HUES64 (cell line): ENCODE data around the gene NAALADL2.
"Not testable (repeated sequence)": the region's sequence is repeated elsewhere in the genome, so short reads cannot be mapped to it uniquely, and the experiment has no call there.

Experiments
- H3K27ac ChIP-seq: 2 replicates; pipeline ENCODE4 v1.7.0; 2013; ENCODE audit warnings: low read depth, low read length, inconsistent platforms
- H3K27me3 ChIP-seq: 2 replicates; pipeline ENCODE4 v1.6.1; 2013; ENCODE audit warnings: mild to moderate bottlenecking, low read length; ENCODE audit not compliant: insufficient read depth
- H3K36me3 ChIP-seq: 2 replicates; pipeline ENCODE4 v1.6.1; 2013; ENCODE audit warnings: mild to moderate bottlenecking, low read length; ENCODE audit not compliant: insufficient read depth
- H3K4me1 ChIP-seq: 2 replicates; pipeline ENCODE4 v1.6.1; 2013; ENCODE audit warnings: mild to moderate bottlenecking, low read length, moderate library complexity; ENCODE audit not compliant: insufficient read depth
- H3K4me3 ChIP-seq: 2 replicates; pipeline ENCODE4 v1.5.1; 2013; ENCODE audit warnings: mild to moderate bottlenecking, low read length, moderate library complexity
- H3K9ac ChIP-seq: 2 replicates; pipeline ENCODE4 v1.6.1; 2013; ENCODE audit warnings: mild to moderate bottlenecking, low read depth, low read length
- H3K9me3 ChIP-seq: 2 replicates; pipeline ENCODE4 v1.6.1; 2013; ENCODE audit warnings: low read depth, low read length; ENCODE audit not compliant: insufficient read depth
- WGBS: fragments of 150-250, 120-280 bp; methylation state at CpG from one replicate; pipeline ENCODE4 v1.1.7; 2013; ENCODE audit warnings: missing lambda C conversion rate; 5-methylcytosine and 5-hydroxymethylcytosine counted together

NAALADL2 gene

GRCh38 chr3:175751089-175751488, 892.0 kb downstream of the NAALADL2 start:
- 100% methylated on average over 1 of the region's 2 CpGs for WGBS
- Histone ChIP-seq H3K27me3 (no peaks in the 10 kb centered on the region), H3K27ac (no peak overlapping the region), H3K4me1 (peaks cover 8% of the 10 kb centered on the region), H3K4me3 (no peak overlapping the region), H3K36me3 (no peaks in the 10 kb centered on the region), H3K9ac (no peak overlapping the region), H3K9me3 (no peaks in the 10 kb centered on the region)

GRCh38 chr3:175763948-175764347, 904.8 kb downstream of the NAALADL2 start:
- Histone ChIP-seq H3K27me3 (no peaks in the 10 kb centered on the region), H3K9ac (no peak overlapping the region), H3K9me3 (no peaks in the 10 kb centered on the region), H3K4me3 (no peak overlapping the region), H3K27ac (no peak overlapping the region), H3K4me1 (no peaks in the 10 kb centered on the region), H3K36me3 (no peaks in the 10 kb centered on the region)

DNA sequence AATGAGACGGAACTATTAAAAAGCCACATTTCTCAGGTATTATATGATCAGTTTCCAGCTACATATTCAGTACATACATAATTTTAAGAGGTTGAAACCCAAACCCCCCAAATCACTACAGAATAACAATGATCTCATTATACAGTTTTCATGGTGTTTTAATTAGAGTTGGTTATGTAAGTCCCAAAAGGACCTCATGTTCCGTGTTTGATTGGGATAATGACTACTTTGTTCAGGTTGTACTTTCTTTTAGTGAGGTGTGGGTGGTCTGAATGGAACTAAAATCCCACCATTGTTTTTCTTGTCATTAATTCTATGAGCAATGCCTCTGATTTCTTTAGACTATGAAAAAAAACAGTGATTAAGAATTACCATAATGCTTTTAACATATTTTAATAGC, 905.6 kb downstream of the NAALADL2 start:
- H3K9me3 ChIP-seq: no peaks in the 10 kb centered on the region
- no peaks in the 10 kb centered on the region for H3K4me1 ChIP-seq
- H3K27me3 ChIP-seq: no peaks in the 10 kb centered on the region
- H3K9ac ChIP-seq: no peak overlapping the region
- H3K27ac ChIP-seq: no peak overlapping the region
- WGBS: 92% methylated on average over 1 of the region's 2 CpGs
- H3K36me3 ChIP-seq: no peaks in the 10 kb centered on the region
- H3K4me3 ChIP-seq: no peak overlapping the region

DNA sequence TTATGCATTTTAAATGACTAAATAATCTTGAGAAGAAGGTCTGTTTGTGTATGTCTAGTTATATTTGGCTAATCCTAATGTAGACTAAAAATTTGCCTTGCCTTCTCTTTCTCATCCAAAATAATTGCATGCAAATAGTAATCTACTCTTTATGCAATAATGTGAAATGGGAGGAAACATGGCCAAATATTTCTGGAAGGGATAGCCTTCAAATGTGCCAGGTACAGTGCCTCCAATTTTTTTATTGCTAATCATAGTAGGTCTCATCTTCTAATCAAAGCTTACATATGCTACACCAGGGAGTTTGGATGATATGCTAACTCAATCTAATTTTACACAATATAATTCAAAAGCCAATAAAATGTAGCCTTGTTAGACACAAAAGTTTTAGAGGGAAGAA, 911.3 kb downstream of the NAALADL2 start:
- no peaks in the 10 kb centered on the region for H3K9me3 ChIP-seq
- H3K4me1 ChIP-seq: no peaks in the 10 kb centered on the region
- no peaks in the 10 kb centered on the region for H3K36me3 ChIP-seq
- no peaks in the 10 kb centered on the region for H3K27me3 ChIP-seq
- no peak overlapping the region for H3K27ac ChIP-seq
- H3K4me3 ChIP-seq: no peak overlapping the region
- H3K9ac ChIP-seq: no peak overlapping the region

DNA sequence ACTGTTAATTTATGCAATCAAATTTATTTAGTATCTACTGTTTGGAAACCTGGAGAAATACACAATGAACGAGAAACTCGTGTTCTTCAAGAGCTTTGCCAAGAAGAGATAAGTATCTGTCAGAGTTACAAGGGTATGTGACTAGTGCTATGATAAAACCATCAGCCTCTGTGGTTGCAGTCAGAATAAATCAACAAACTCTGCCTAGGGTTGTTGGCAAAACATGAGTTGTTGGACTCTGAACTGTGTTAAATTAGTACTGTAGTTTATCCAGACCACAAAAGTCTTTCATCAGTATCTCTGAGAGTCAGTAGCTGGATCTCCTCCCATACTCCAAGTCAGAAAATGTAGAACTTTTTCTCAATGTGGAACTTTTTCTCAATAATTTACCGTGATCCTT, 918.4 kb downstream of the NAALADL2 start:
- Histone ChIP-seq H3K4me1 (no peaks in the 10 kb centered on the region), H3K27me3 (no peaks in the 10 kb centered on the region), H3K36me3 (no peaks in the 10 kb centered on the region), H3K9me3 (no peaks in the 10 kb centered on the region), H3K9ac (no peak overlapping the region), H3K27ac (no peak overlapping the region), H3K4me3 (no peak overlapping the region)
- 84% methylated on average over 3 of the region's 3 CpGs for WGBS

GRCh38 chr3:175777965-175778364, 918.8 kb downstream of the NAALADL2 start:
- no peaks in the 10 kb centered on the region for H3K36me3 ChIP-seq
- no peak overlapping the region for H3K9ac ChIP-seq
- 96% methylated on average over 3 of the region's 3 CpGs for WGBS
- H3K4me3 ChIP-seq: no peak overlapping the region
- no peaks in the 10 kb centered on the region for H3K9me3 ChIP-seq
- H3K27ac ChIP-seq: no peak overlapping the region
- no peaks in the 10 kb centered on the region for H3K4me1 ChIP-seq
- H3K27me3 ChIP-seq: no peaks in the 10 kb centered on the region

DNA sequence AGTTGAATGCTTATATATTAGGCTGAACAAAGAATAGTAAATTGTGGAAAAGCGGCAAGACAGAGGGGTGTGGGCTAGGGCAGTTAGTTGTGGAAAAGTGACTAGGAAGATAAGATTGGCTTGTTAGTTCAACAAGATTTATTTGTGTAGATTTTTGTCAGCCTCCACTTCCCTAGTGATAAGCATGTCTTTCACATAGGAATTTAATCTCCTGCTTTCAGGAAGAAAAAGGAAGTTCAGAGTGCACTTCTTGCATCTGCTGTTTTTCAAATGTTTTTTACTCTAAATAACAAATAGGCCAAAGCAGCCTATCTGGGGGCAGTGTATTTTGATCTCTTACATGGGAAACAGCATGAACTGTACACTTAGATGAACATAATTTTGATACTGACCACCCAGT, 919.9 kb downstream of the NAALADL2 start:
- Histone ChIP-seq H3K9me3 (no peaks in the 10 kb centered on the region), H3K9ac (no peak overlapping the region), H3K27me3 (no peaks in the 10 kb centered on the region), H3K4me3 (no peak overlapping the region), H3K36me3 (no peaks in the 10 kb centered on the region), H3K27ac (no peak overlapping the region), H3K4me1 (no peaks in the 10 kb centered on the region)
- WGBS: 84% methylated on average over 1 of the region's 1 CpG

DNA sequence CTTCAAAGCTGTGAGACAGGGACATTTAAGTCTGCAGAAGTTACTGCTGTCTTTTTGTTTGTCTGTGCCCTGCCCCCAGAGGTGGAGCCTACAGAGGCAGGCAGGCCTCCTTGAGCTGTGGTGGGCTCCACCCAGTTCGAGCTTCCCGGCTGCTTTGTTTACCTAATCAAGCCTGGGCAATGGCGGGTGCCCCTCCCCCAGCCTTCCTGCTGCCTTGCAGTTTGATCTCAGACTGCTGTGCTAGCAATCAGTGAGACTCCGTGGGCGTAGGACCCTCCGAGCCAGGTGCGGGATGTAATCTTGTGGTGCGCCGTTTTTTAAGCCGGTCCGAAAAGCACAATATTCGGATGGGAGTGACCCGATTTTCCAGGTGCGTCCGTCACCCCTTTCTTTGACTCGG, 928.0 kb downstream of the NAALADL2 start:
- H3K27ac ChIP-seq, H3K9ac ChIP-seq, H3K4me1 ChIP-seq, H3K9me3 ChIP-seq, H3K27me3 ChIP-seq, H3K4me3 ChIP-seq, H3K36me3 ChIP-seq: not testable (repeated sequence)
- WGBS: 64% methylated on average over 3 of the region's 16 CpGs

- Histone ChIP-seq H3K4me1 (peaks cover 9% of the 10 kb centered on the region; the same call in 1 of the 2 replicates), H3K36me3 (no peaks in the 10 kb centered on the region), H3K9ac (no peak overlapping the region), H3K27ac (no peak overlapping the region), H3K9me3 (no peaks in the 10 kb centered on the region), H3K27me3 (no peaks in the 10 kb centered on the region), H3K4me3 (no peak overlapping the region)
Observed at GRCh38 chr3:175792245-175792644, 933.1 kb downstream of the NAALADL2 start.

GRCh38 chr3:175798326-175798725, 939.2 kb downstream of the NAALADL2 start:
- no peak overlapping the region for H3K4me3 ChIP-seq

GRCh38 chr3:175805825-175806224, 946.7 kb downstream of the NAALADL2 start:
- H3K27me3 ChIP-seq: no peaks in the 10 kb centered on the region
- no peak overlapping the region for H3K4me3 ChIP-seq
- H3K9ac ChIP-seq: no peak overlapping the region
- peaks cover 8% of the 10 kb centered on the region for H3K4me1 ChIP-seq
- WGBS: 97% methylated on average over 2 of the region's 2 CpGs
- H3K27ac ChIP-seq: no peak overlapping the region
- no peaks in the 10 kb centered on the region for H3K36me3 ChIP-seq
- no peaks in the 10 kb centered on the region for H3K9me3 ChIP-seq

More at GRCh38 chr3:175798326-175798725, 939.2 kb downstream of the NAALADL2 start:
- Histone ChIP-seq H3K27me3 (no peaks in the 10 kb centered on the region), H3K4me1 (0 out of 2 replicates have a peak, but pooled peaks cover under 1% of the 10 kb centered on the region), H3K9ac (no peak overlapping the region), H3K9me3 (no peaks in the 10 kb centered on the region), H3K27ac (no peak overlapping the region), H3K36me3 (no peaks in the 10 kb centered on the region)

GRCh38 chr3:175807175-175807574, 948.0 kb downstream of the NAALADL2 start:
- H3K4me3 ChIP-seq: no peak overlapping the region
- no peak overlapping the region for H3K27ac ChIP-seq
- no peak overlapping the region for H3K9ac ChIP-seq
- H3K27me3 ChIP-seq: no peaks in the 10 kb centered on the region
- no CpG with 5 or more reads among the region's 1 CpG for whole genome bisulfite sequencing
- H3K36me3 ChIP-seq: no peaks in the 10 kb centered on the region
- peaks cover 8% of the 10 kb centered on the region for H3K4me1 ChIP-seq
- no peaks in the 10 kb centered on the region for H3K9me3 ChIP-seq
